ENCODE measurements around the gene JPH4.

- TF ChIP-seq CTCF (IDR thresholded peaks at IDR 0.05) (no peak), EZH2 (IDR thresholded peaks at IDR 0.05; ENCODE audit: borderline replicate concordance, insufficient read depth, low read depth, low read length, poor library complexity, severe bottlenecking) (no peak)
These were observed 681 bp upstream of the JPH4 start for GRCh38 chr14:23579311-23579630.
